ENCODE results near the gene SAMD4B.

The SAMD4B gene

DNA sequence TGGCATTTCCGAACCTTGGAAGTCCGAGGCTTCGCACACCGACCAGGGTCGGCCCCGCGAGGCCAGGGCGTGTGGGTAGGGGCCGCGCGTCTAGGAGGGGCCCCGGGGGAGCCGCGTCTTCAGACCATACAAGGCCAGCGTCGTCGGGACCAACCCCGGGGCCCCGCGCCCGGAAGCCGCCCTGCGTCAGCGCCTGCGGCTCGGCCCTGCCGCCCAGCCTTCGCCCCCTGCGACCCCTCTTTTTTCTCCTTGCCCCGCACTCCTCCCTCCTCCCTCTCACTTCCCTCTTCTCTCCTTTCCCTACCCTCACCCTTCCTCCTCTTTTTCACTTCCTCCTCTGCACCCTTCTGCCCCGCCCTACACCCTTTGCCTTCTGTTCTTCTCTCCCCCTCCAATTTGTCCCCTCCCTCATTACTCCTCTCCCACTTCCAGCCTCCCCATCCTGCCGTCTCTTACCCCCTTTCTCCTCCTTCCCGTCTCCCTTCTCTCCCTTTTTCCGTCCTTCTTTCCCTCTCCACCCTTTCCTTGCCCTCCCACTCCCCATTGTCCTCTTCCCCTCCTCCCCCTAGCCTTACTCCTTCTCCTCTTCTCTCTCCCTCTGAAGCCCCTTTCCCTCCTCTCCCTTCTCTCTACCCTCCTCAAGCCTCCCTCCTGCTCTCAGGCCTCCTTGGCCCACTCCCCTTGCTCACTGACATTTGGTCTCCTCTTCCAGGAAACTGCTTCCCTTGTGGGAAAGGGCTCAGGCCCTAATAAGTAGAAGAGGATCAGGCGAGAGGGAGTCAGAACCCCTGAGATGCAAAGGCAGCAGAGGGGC, 68.0 kb downstream of the SAMD4B start:
- TF ChIP-seq, protein P1, sequence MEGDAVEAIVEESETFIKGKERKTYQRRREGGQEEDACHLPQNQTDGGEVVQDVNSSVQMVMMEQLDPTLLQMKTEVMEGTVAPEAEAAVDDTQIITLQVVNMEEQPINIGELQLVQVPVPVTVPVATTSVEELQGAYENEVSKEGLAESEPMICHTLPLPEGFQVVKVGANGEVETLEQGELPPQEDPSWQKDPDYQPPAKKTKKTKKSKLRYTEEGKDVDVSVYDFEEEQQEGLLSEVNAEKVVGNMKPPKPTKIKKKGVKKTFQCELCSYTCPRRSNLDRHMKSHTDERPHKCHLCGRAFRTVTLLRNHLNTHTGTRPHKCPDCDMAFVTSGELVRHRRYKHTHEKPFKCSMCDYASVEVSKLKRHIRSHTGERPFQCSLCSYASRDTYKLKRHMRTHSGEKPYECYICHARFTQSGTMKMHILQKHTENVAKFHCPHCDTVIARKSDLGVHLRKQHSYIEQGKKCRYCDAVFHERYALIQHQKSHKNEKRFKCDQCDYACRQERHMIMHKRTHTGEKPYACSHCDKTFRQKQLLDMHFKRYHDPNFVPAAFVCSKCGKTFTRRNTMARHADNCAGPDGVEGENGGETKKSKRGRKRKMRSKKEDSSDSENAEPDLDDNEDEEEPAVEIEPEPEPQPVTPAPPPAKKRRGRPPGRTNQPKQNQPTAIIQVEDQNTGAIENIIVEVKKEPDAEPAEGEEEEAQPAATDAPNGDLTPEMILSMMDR (IDR thresholded peaks at IDR 0.05), result no peak

DNA sequence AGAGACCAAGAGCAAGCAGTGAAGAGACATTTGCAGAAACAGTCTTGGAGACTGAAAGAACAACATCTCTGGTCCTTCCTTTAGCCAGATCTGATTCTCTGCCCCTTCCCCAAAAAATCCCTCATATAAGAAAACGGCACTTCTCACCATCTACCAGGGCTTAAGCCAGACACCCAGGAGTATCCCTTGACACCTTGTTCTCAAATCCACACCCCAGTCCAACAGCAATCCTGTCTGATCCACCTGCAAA, 68.5 kb downstream of the SAMD4B start:
- TF ChIP-seq, protein P1 (IDR thresholded peaks at IDR 0.05), result no peak

DNA sequence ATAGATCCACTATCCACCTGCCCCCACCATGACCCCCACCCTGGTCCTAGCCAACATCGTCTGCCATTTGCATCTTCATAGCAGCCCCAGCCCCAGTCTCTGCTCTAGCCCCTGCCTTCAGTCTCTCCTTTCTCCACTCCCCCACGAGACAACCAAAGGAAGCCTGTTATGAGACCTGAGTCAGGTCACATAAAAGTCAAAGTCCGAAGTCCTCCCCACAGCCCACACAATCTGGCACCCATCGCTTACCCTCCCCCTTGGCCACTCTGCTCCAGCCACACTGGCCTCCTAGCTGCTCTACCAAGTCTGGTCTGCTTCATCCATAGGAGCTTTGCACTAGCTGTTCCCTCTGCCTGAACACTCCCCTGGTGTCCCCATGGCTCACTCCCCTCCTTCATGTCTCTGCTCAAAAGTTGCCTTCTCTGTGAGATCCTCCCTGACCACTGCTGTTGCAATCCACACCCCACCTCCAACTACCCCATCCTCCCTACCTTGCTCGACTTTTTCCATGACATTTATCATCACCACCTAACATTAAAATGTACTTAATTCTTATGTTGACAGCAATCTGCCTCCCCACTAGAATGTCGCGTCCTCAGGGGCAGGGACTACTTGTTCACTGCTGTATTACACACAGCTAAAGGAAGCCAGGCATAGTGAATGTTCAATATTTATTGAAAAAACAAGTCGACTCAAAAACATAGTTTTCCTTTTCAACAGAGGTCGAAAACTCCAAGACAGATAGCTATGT, 69.0 kb downstream of the SAMD4B start:
- TF ChIP-seq, protein P1 (IDR thresholded peaks at IDR 0.05), result no peak

DNA sequence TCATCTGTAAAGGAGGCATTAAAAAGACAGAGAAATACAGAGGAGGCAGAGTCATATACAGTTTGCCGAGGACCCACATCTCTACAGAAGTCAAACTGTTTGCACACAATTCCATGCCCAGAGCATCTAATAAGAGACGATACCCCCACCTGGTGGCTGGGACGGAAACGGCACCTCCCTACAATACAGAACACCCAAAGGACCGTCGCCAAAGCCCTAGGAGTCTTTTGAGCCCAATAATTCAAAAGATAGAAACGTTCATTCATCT, 69.5 kb downstream of the SAMD4B start:
- TF ChIP-seq, protein P1 (IDR thresholded peaks at IDR 0.05), result peak; percentile 93

DNA sequence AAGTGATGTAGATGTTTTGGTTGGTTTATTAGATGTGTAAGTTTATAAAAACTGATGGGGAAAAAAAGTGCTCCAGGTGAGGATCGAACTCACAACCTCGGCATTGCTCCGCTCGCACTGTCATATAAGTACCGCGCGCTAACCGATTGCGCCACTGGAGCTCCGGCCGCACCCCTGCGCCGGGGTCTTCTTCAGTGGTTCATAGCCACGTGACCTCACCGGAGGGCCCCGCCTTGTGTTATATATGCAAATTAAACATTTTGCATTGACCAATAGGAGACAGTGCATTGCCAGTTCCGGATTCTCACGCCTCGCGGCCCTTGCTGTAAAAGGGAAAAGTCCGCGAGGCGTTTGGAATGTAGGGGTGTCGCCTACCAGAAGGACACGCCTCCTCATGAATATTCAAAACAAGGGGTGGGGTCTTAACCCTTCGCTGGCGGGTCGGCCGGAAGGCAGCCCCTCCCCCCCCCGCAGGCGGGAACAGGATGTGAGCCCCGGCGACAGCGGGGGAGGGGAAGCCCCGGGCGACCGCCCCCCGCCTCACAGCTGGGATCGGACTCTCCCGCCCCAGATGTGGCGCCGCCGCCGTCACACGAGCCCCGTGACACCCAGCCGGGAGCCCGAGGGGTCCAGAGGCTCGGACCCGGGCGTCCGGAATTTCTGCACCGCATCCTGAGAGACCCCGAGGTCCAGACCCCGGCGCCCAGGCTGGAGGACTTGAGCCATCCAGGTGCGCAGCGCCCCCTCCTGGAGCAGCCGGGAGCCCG, 70.1 kb downstream of the SAMD4B start, which contains the start of gene PLEKHG2:
PLEKHG2 (plus strand) TSS at position 570 of the 767 bp plus-strand sequence. CDS start 1,418 bp downstream, outside the sequence.
- TF ChIP-seq, protein P1 (IDR thresholded peaks at IDR 0.05), result peak; percentile 88

DNA sequence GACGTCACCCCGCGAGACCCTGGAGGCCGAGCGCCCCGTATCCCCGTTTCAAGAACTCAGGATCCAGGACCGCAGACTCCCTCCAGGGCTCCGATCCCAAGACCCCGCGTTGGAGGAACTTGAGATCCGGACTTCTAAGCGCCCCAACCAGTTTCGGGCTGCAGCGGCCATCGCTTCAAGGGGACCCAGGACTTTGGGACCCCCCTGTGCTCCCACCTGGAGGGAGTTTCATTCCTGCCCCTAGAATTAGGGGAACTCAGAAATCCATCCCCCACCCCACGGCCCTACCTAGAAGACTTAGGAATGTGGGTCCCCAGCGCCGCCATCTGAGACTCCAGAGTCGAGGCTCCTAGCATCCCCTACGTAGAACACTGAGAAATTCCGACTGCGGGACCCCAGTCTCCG, 70.6 kb downstream of the SAMD4B start:
- TF ChIP-seq, protein P1 (IDR thresholded peaks at IDR 0.05), result peak; percentile 18

DNA sequence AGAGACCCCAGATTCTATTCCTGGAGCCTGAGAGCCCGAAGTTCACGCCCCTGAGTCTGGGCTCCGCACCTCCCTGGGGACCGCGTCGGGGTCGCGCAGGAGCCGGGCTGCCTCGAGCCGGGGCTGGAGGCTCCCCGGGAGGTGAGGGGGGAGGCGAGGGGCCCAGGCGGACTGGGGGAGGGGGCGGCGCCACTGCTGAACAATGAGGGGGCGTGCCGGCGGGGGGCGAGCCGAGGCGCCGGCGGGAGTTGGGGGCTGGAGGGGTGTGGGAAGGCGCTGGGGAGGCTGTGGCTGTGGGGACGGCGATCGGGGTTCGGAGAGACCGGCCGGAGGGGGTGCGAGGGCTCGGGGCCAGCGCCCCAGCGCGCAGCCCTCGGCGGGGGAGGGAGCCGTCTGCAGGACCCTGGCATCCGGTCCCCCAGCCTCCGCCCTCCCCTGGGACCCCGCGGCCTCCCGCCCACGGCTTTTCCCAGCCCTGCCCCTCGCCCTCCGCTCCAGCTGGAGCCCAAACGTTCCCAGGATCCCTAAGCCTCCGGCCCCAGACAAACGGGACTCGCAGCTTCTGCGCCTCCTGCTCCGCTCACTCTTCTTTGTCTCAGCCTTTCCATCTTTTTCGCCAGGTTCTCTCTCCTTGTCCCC, 71.2 kb downstream of the SAMD4B start:
- TF ChIP-seq, protein P1 (IDR thresholded peaks at IDR 0.05), result no peak

Data from LNCAP (cell line).